GM18520 (cell line): ENCODE results near the gene ARAP2.
A peak's percentile ranks its signal among the peaks of the same experiment; 100 is the strongest.

Source experiments
- ATAC-seq: cut with Tn5 transposase; IDR thresholded peaks from one replicate; pipeline ENCODE4 v1.9.1; 2021; ENCODE audit not compliant: unreplicated experiment

Gene ARAP2

GRCh38 chr4:36224972-36225903, 19.1 kb downstream of the ARAP2 start:
- no peak for ATAC-seq

- ATAC-seq, result no peak
Measured at GRCh38 chr4:36222702-36223101, 21.6 kb downstream of the ARAP2 start.

- no peak for ATAC-seq
Measured at GRCh38 chr4:36220776-36221175, 23.5 kb downstream of the ARAP2 start.

GRCh38 chr4:36218121-36218520, 26.2 kb downstream of the ARAP2 start:
- no peak for ATAC-seq

GRCh38 chr4:36215627-36216026, 28.7 kb downstream of the ARAP2 start:
- no peak for ATAC-seq

- ATAC-seq, result no peak
Measured at GRCh38 chr4:36214735-36215485, 29.4 kb downstream of the ARAP2 start.

- no peak for ATAC-seq
Measured at GRCh38 chr4:36213977-36214376, 30.3 kb downstream of the ARAP2 start.

- no peak for ATAC-seq
Measured at GRCh38 chr4:36211084-36211483, 33.2 kb downstream of the ARAP2 start.

GRCh38 chr4:36209941-36210649, 34.2 kb downstream of the ARAP2 start:
- ATAC-seq, result no peak

- peak; percentile 71 for ATAC-seq
Measured at GRCh38 chr4:36208893-36209473, 35.3 kb downstream of the ARAP2 start.

- no peak for ATAC-seq
Measured at GRCh38 chr4:36207831-36208520, 36.3 kb downstream of the ARAP2 start.

- no peak for ATAC-seq
Measured at GRCh38 chr4:36207367-36207766, 36.9 kb downstream of the ARAP2 start.

GRCh38 chr4:36206603-36207311, 37.6 kb downstream of the ARAP2 start:
- no peak for ATAC-seq

- ATAC-seq, result no peak
Measured at GRCh38 chr4:36206012-36206411, 38.3 kb downstream of the ARAP2 start.

GRCh38 chr4:36198861-36199260, 45.5 kb downstream of the ARAP2 start:
- no peak for ATAC-seq

GRCh38 chr4:36198068-36198808, 46.1 kb downstream of the ARAP2 start:
- ATAC-seq, result no peak

- ATAC-seq, result no peak
Measured at GRCh38 chr4:36197501-36197900, 46.8 kb downstream of the ARAP2 start.

GRCh38 chr4:36196145-36196913, 48.0 kb downstream of the ARAP2 start:
- ATAC-seq, result no peak
